LNCaP clone FGC (cell line): Measurements from ENCODE around the gene ATCAY.

Source experiments
- DNase-seq: peaks from one replicate; pipeline ENCODE4 v3.0.0-alpha.2; 2011; ENCODE audit warnings: low read depth
- H3K4me3 ChIP-seq: 2 replicates; pipeline ENCODE4 v1.5.1; 2011; ENCODE audit warnings: mild to moderate bottlenecking, low read depth, low read length, control low read depth
- TF ChIP-seq, protein P1 (sequence below): IDR thresholded peaks from 2 replicates; pipeline ENCODE4 v1.5.1; 2012; ENCODE audit warnings: mild to moderate bottlenecking; ENCODE audit not compliant: control insufficient read depth, insufficient read depth; ENCODE audit errors: extremely low read depth

The ATCAY gene

DNA sequence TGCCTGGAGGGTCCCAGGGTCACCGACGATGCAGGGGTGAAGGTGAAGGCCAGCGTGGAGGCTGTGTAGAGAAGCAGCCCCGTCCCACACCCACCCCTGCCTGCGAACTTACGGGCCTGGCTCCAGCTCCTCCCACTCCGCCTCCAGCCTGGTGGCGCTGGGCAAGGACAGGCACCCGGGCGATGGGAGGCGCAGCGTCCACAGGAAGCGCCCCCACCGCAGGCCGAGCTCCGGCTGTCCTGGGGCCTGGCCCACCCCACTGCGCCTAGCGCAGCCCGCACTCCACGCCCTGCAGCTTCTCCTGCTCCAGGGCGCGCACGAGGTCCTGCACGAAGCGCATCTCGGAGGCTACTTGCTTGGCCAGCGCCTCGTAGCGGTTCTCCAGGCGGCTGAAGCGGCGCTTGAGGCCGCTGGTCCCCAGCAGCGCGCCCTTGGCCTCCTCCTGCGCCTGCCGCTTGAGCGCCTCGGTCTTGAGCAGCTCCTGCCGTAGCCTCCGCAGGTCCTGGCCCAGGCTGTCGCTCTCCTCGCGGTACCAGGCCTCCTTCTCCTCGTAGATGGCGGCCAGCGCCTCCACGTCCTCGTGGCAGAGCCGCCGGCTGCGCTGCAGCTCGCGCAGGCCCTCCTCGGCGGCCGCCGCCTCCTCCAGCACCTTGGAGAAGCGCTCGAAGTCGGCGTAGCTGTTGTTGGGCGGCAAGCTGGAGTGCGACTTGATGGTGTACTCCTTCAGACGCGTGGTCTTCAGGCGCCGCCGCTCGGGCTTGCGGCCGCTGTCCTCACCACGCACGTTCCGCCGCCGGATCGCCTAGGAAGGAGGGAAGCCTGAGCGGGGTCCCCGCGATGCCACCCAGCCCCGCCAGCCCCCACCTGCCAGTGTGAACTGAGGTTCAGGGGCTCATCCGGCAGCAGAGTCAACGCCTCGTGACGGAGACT, 78.6 kb downstream of the ATCAY start:
- TF ChIP-seq, protein P1, sequence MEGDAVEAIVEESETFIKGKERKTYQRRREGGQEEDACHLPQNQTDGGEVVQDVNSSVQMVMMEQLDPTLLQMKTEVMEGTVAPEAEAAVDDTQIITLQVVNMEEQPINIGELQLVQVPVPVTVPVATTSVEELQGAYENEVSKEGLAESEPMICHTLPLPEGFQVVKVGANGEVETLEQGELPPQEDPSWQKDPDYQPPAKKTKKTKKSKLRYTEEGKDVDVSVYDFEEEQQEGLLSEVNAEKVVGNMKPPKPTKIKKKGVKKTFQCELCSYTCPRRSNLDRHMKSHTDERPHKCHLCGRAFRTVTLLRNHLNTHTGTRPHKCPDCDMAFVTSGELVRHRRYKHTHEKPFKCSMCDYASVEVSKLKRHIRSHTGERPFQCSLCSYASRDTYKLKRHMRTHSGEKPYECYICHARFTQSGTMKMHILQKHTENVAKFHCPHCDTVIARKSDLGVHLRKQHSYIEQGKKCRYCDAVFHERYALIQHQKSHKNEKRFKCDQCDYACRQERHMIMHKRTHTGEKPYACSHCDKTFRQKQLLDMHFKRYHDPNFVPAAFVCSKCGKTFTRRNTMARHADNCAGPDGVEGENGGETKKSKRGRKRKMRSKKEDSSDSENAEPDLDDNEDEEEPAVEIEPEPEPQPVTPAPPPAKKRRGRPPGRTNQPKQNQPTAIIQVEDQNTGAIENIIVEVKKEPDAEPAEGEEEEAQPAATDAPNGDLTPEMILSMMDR, result no peak
- DNase-seq, result no peak
- no peak overlapping the region for H3K4me3 ChIP-seq

DNA sequence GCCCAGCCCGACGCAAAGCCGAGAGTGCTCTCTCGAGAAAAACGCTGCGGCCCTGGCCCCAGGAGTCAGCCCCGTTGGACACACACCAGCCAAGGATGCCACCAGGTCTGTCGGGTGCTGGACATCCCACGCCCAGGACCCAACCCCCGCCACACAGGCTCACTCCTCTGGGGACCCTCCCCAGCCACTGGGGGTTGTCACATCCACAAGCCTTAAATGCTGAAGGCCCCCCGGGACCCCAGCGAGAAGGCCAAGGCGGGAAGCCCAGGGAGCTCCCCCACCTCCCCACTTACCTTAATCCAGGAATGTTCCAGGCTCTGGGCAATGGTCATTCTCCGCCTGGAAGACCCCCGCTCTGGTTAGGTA, 79.3 kb downstream of the ATCAY start:
- DNase-seq, result no peak

DNA sequence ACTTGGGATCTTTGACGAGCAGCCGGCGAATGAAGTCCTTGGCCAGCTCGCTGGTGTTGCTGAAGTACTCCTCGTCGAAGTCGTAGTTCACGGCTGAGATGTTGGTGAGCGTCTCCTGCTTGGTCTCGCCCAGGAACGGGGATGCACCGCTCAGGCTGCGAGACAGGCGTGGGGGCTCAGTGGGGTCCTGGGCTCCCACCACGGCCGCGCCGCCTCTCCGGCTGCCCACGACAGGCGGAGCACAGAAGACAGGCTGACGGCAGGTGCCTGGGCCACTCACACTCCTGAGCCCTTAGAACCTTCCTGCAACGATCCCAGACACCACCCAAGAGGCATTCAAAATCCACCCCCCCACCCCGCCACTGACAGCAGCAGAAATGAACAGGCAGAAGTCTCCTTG, 80.5 kb downstream of the ATCAY start:
- H3K4me3 ChIP-seq, result no peak overlapping the region
- DNase-seq, result no peak
- TF ChIP-seq, protein P1, result no peak

More for the DNA sequence above, 79.3 kb downstream of the ATCAY start:
- no peak overlapping the region for H3K4me3 ChIP-seq
- TF ChIP-seq, protein P1, result no peak

DNA sequence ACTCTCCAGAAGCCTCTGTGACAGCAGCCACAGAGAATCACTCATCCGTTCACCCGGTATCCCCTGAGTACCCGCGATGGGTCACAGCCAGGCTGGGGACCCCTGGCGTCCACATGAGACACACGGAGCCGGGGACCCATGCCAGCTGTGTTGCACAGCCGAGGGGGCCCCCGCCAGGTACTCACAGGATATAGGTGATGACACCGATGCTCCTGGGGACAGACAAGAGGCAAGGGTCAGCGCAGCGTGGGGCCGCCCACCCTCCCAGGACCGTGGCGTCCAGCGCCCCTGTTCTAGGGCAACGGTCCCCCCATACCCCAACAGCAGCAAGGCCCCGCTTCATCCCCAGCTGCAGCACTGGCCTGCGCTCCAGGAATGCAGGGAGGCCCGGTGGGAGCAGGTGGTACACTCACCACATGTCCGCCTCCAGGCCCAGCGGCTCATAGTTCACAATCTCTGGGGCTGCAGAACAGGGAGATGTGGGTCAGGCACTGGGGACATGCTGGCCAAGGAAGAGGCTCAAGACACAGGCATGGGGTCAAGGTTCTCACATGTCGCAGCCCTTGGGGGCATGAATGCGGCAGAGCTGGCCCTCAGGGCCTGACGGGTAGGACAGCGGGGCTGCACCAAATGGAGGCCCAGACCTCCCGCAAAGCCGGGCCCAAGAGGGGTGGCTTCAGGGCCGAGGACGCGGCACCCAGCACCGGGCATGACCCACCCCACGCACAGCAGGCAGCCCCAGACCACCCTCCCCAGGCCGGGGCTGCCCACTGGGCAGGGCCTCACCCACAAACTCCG, 83.2 kb downstream of the ATCAY start:
- no peak for DNase-seq
- H3K4me3 ChIP-seq, result no peak overlapping the region
- TF ChIP-seq, protein P1, result no peak

DNA sequence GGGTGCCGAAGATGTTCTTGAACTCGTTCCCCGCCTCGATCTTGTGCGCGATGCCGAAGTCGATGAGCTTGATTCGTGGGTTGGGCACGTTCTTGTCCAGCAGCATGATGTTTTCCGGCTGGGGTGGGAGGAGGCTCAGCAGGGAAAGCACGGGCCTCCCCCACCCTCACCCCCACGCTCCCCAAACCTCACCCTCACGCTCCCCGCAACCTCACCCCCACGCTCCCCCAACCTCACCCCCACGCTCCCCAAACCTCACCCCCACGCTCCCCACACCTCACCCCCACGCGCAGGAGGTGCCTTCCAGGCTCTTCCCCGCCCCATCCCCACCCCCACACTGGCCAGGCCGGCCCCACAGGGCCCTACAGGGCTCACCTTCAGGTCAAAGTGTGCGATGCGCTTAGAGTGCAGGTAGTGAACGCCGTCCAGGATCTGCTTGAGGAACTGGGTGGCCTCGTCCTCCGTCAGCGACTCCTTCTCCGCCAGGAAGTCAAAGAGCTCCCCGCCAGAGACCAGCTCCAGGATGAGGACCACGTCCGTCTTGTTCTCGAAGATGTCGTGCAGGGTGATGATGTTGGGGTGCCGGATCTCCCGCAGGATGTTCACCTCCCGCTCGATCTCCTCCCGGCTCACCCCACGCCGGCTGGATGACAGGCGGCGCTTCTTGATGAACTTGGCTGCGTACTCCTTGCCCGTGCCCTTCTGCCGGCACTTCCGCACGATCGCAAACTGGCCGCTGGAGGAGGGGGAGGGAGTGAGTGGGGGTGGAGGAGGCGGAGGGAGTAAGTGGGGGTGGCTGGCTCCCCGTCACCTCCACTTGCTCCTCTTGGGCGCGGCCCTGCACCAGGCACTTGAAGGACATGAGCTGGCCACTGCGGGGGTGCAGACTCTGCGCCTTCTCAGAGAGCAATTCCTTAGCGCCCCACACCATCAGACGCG, 84.0 kb downstream of the ATCAY start:
- DNase-seq, result no peak
- H3K4me3 ChIP-seq, result no peak overlapping the region
- TF ChIP-seq, protein P1, result no peak
